ENCODE data around the gene PPP2R1B.

Gene PPP2R1B

DNA sequence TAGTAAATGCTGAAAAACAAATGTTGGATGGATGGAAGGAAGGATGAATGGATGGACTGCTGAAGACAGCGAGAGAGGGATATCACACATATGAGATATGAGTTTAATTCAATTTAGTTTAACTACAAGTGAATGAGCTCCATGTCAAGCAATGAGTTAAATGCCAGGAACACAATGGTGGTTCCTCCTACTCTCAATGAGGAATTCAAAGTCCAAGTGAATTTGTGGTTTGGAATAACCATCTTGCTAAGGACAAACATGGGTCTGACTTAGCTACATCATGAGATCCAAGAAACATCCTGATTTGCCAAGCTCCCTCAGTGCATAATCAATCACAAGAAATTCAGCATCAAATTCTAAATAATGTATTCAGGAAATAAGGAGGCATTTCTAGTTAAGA, 26.1 kb upstream of the PPP2R1B start:
- no peaks in the 10 kb centered on the region for H3K79me2 ChIP-seq (ENCODE audit: insufficient read depth, low read depth)
- no peak overlapping the region for H2AFZ ChIP-seq (ENCODE audit: low read depth)
- TF ChIP-seq CTCF (conservative IDR thresholded peaks at IDR 0.05; ENCODE audit: low read depth, low read length) = no peak
- no peaks in the 10 kb centered on the region for H3K27me3 ChIP-seq (ENCODE audit: insufficient read depth, low read depth)
- H4K20me1 ChIP-seq (ENCODE audit: insufficient read depth) = no peaks in the 10 kb centered on the region
- no peak overlapping the region for H3K9ac ChIP-seq
- H3K4me3 ChIP-seq (IDR thresholded peaks at IDR 0.05; ENCODE audit: insufficient read depth, low read depth, low read length) = no peak overlapping the region
- peaks cover 43% of the 10 kb centered on the region for H3K4me1 ChIP-seq (ENCODE audit: low read depth, poor library complexity, severe bottlenecking)
- H3K27ac ChIP-seq = no peak overlapping the region
- no peak overlapping the region for H3K4me2 ChIP-seq
- H3K36me3 ChIP-seq (ENCODE audit: insufficient read depth) = no peaks in the 10 kb centered on the region

- TF ChIP-seq CTCF (conservative IDR thresholded peaks at IDR 0.05; ENCODE audit: low read depth, low read length) = no peak
- peaks cover 19% of the 10 kb centered on the region for H3K4me1 ChIP-seq (ENCODE audit: low read depth, poor library complexity, severe bottlenecking)
- H3K4me3 ChIP-seq (IDR thresholded peaks at IDR 0.05; ENCODE audit: insufficient read depth, low read depth, low read length) = no peak overlapping the region
- no peak overlapping the region for H3K4me2 ChIP-seq
- H3K27me3 ChIP-seq (ENCODE audit: insufficient read depth, low read depth) = no peaks in the 10 kb centered on the region
- H3K36me3 ChIP-seq (ENCODE audit: insufficient read depth) = no peaks in the 10 kb centered on the region
- H4K20me1 ChIP-seq (ENCODE audit: insufficient read depth) = no peaks in the 10 kb centered on the region
- H2AFZ ChIP-seq (ENCODE audit: low read depth) = no peak overlapping the region
- no peak overlapping the region for H3K27ac ChIP-seq
- no peaks in the 10 kb centered on the region for H3K79me2 ChIP-seq (ENCODE audit: insufficient read depth, low read depth)
- H3K9ac ChIP-seq = no peak overlapping the region
Measured at GRCh38 chr11:111788464-111788863, 22.3 kb upstream of the PPP2R1B start.

DNA sequence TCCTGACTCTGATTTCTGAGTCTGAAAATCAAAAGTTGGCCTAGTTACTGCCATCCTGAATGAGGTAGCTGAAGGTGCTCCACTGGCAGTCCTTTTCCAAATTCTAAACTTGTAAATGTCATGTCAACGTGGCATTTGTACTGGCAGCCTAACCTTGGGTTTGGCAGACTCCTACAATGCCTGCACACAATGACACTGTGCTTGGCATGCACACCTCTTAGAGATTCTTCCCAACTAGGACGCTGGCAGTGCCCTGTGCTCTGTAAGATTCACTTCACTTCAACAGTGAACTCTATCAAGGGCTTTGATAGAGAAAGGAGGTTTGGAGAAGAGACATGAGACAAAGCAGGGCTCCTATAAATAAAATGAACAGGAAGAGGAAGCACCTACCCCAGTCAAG, 21.9 kb upstream of the PPP2R1B start:
- peaks cover 15% of the 10 kb centered on the region for H3K4me1 ChIP-seq (ENCODE audit: low read depth, poor library complexity, severe bottlenecking)
- H2AFZ ChIP-seq (ENCODE audit: low read depth) = no peak overlapping the region
- H4K20me1 ChIP-seq (ENCODE audit: insufficient read depth) = no peaks in the 10 kb centered on the region
- no peaks in the 10 kb centered on the region for H3K36me3 ChIP-seq (ENCODE audit: insufficient read depth)
- H3K4me3 ChIP-seq (IDR thresholded peaks at IDR 0.05; ENCODE audit: insufficient read depth, low read depth, low read length) = no peak overlapping the region
- TF ChIP-seq CTCF (conservative IDR thresholded peaks at IDR 0.05; ENCODE audit: low read depth, low read length) = no peak
- H3K79me2 ChIP-seq (ENCODE audit: insufficient read depth, low read depth) = no peaks in the 10 kb centered on the region
- no peak overlapping the region for H3K27ac ChIP-seq
- no peaks in the 10 kb centered on the region for H3K27me3 ChIP-seq (ENCODE audit: insufficient read depth, low read depth)
- H3K9ac ChIP-seq = no peak overlapping the region
- H3K4me2 ChIP-seq = no peak overlapping the region

GRCh38 chr11:111785886-111786412, 19.8 kb upstream of the PPP2R1B start:
- Histone ChIP-seq H3K9ac (no peak overlapping the region), H3K4me1 (ENCODE audit: low read depth, poor library complexity, severe bottlenecking) (peaks cover 13% of the 10 kb centered on the region), H3K27ac (no peak overlapping the region), H4K20me1 (ENCODE audit: insufficient read depth) (no peaks in the 10 kb centered on the region), H2AFZ (ENCODE audit: low read depth) (no peak overlapping the region), H3K4me2 (no peak overlapping the region), H3K36me3 (ENCODE audit: insufficient read depth) (no peaks in the 10 kb centered on the region), H3K79me2 (ENCODE audit: insufficient read depth, low read depth) (no peaks in the 10 kb centered on the region), H3K4me3 (IDR thresholded peaks at IDR 0.05; ENCODE audit: insufficient read depth, low read depth, low read length) (no peak overlapping the region), H3K27me3 (ENCODE audit: insufficient read depth, low read depth) (no peaks in the 10 kb centered on the region)
- TF ChIP-seq CTCF (conservative IDR thresholded peaks at IDR 0.05; ENCODE audit: low read depth, low read length) = no peak
